ENCODE data around the gene VSTM2B. TPM values are rescaled to one million over a fixed set of nuclear protein-coding genes. Genes with fewer than 3 reads are reported as not detected.
A peak's percentile ranks its signal among the peaks of the same experiment; 100 is the strongest.

Gene VSTM2B
- total and polyA plus RNA-seq, 2 of the 13 experiments (the other 11 are each of a cell fraction or from before 2014, with no cell fraction given), result not detected

GRCh38 chr19:29610574-29611271 is 84.9 kb downstream of the VSTM2B start (continued):
- TF ChIP-seq, protein P1, sequence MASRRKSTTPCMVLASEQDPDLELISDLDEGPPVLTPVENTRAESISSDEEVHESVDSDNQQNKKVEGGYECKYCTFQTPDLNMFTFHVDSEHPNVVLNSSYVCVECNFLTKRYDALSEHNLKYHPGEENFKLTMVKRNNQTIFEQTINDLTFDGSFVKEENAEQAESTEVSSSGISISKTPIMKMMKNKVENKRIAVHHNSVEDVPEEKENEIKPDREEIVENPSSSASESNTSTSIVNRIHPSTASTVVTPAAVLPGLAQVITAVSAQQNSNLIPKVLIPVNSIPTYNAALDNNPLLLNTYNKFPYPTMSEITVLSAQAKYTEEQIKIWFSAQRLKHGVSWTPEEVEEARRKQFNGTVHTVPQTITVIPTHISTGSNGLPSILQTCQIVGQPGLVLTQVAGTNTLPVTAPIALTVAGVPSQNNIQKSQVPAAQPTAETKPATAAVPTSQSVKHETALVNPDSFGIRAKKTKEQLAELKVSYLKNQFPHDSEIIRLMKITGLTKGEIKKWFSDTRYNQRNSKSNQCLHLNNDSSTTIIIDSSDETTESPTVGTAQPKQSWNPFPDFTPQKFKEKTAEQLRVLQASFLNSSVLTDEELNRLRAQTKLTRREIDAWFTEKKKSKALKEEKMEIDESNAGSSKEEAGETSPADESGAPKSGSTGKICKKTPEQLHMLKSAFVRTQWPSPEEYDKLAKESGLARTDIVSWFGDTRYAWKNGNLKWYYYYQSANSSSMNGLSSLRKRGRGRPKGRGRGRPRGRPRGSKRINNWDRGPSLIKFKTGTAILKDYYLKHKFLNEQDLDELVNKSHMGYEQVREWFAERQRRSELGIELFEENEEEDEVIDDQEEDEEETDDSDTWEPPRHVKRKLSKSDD (CRISPR knock-in tag; IDR thresholded peaks at IDR 0.05; ENCODE audit: low read depth), result no peak
- TF ChIP-seq, protein P2, sequence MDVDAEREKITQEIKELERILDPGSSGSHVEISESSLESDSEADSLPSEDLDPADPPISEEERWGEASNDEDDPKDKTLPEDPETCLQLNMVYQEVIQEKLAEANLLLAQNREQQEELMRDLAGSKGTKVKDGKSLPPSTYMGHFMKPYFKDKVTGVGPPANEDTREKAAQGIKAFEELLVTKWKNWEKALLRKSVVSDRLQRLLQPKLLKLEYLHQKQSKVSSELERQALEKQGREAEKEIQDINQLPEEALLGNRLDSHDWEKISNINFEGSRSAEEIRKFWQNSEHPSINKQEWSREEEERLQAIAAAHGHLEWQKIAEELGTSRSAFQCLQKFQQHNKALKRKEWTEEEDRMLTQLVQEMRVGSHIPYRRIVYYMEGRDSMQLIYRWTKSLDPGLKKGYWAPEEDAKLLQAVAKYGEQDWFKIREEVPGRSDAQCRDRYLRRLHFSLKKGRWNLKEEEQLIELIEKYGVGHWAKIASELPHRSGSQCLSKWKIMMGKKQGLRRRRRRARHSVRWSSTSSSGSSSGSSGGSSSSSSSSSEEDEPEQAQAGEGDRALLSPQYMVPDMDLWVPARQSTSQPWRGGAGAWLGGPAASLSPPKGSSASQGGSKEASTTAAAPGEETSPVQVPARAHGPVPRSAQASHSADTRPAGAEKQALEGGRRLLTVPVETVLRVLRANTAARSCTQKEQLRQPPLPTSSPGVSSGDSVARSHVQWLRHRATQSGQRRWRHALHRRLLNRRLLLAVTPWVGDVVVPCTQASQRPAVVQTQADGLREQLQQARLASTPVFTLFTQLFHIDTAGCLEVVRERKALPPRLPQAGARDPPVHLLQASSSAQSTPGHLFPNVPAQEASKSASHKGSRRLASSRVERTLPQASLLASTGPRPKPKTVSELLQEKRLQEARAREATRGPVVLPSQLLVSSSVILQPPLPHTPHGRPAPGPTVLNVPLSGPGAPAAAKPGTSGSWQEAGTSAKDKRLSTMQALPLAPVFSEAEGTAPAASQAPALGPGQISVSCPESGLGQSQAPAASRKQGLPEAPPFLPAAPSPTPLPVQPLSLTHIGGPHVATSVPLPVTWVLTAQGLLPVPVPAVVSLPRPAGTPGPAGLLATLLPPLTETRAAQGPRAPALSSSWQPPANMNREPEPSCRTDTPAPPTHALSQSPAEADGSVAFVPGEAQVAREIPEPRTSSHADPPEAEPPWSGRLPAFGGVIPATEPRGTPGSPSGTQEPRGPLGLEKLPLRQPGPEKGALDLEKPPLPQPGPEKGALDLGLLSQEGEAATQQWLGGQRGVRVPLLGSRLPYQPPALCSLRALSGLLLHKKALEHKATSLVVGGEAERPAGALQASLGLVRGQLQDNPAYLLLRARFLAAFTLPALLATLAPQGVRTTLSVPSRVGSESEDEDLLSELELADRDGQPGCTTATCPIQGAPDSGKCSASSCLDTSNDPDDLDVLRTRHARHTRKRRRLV (CRISPR knock-in tag; IDR thresholded peaks at IDR 0.05), result no peak
- TF ChIP-seq, protein P3, sequence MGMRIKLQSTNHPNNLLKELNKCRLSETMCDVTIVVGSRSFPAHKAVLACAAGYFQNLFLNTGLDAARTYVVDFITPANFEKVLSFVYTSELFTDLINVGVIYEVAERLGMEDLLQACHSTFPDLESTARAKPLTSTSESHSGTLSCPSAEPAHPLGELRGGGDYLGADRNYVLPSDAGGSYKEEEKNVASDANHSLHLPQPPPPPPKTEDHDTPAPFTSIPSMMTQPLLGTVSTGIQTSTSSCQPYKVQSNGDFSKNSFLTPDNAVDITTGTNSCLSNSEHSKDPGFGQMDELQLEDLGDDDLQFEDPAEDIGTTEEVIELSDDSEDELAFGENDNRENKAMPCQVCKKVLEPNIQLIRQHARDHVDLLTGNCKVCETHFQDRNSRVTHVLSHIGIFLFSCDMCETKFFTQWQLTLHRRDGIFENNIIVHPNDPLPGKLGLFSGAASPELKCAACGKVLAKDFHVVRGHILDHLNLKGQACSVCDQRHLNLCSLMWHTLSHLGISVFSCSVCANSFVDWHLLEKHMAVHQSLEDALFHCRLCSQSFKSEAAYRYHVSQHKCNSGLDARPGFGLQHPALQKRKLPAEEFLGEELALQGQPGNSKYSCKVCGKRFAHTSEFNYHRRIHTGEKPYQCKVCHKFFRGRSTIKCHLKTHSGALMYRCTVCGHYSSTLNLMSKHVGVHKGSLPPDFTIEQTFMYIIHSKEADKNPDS (CRISPR knock-in tag; IDR thresholded peaks at IDR 0.05), result no peak
- no peak for TF ChIP-seq FOXO1 (CRISPR knock-in tag; IDR thresholded peaks at IDR 0.05)
- TF ChIP-seq KDM2A (CRISPR knock-in tag; IDR thresholded peaks at IDR 0.05; ENCODE audit: borderline replicate concordance, low read depth), result peak; percentile 44; the same call in 1 of the 2 replicates
- no peak for TF ChIP-seq NCOA5 (CRISPR knock-in tag; IDR thresholded peaks at IDR 0.05)
